HEK293 (cell line): Measurements from ENCODE around the gene LMBR1.

Experiments used
- CTCF ChIA-PET: fragments of 350-600 bp; formaldehyde crosslinking; extraction: SDS; loops from one replicate; lab custom pipeline; 2021; ENCODE audit warnings: antibody characterized with exemption; lab: Yijun Ruan, JAX
- POLR2A ChIA-PET: fragments of 300-600 bp; formaldehyde crosslinking; extraction: SDS; loops from one replicate; lab custom pipeline; 2020; ENCODE audit warnings: antibody characterized with exemption, inconsistent platforms; lab: Yijun Ruan, JAX
- H3K27ac ChIP-seq: fragments of 200-500 bp; sonication (Bioruptor generic); 2 replicates; pipeline ENCODE4 v1.5.1; 2014; ENCODE audit warnings: low read depth, low read length, control low read depth, inconsistent platforms; ENCODE audit errors: extremely low read depth
- H3K36me3 ChIP-seq, 2 experiments: fragments of 200-500 bp in 1 of 2; sonication (Bioruptor generic) in 1 of 2; 1 replicate in 1 of 2; 2 replicates in 1 of 2; pipeline ENCODE4 v1.5.1; 2014 to 2017; ENCODE audit warnings: inconsistent platforms in 2 of 2, low read length in 2 of 2; ENCODE audit not compliant: control insufficient read depth in 2 of 2, insufficient read depth in 1 of 2
- H3K4me1 ChIP-seq: fragments of 200-500 bp; sonication (Bioruptor generic); 2 replicates; pipeline ENCODE4 v1.5.1; 2014; ENCODE audit warnings: mild to moderate bottlenecking, low read length, inconsistent platforms; ENCODE audit not compliant: control insufficient read depth, insufficient read depth
- H3K4me3 ChIP-seq: 2 replicates; pipeline ENCODE4 v1.5.1; 2011; ENCODE audit warnings: low read depth, mild to moderate bottlenecking, control low read depth, low read length, moderate library complexity
- H3K9me3 ChIP-seq: fragments of 200-500 bp; sonication (Bioruptor generic); 2 replicates; pipeline ENCODE4 v1.5.1; 2014; ENCODE audit warnings: low read depth, low read length, inconsistent platforms; ENCODE audit not compliant: control insufficient read depth, insufficient read depth
- EGR2 ChIP-seq: fragments of 450-650 bp; formaldehyde crosslinking; IDR thresholded peaks from 2 replicates; pipeline ENCODE4 v1.5.1; 2016; ENCODE audit warnings: low read depth, missing biosample characterization, missing genetic modification characterization
- FEZF1 ChIP-seq: fragments of 450-650 bp; formaldehyde crosslinking; IDR thresholded peaks from 2 replicates; pipeline ENCODE4 v1.5.1; 2016; ENCODE audit warnings: missing biosample characterization, missing genetic modification characterization
- MZF1 ChIP-seq: fragments of 450-650 bp; formaldehyde crosslinking; IDR thresholded peaks from 2 replicates; pipeline ENCODE4 v1.5.1; 2017; ENCODE audit warnings: missing biosample characterization, missing genetic modification characterization, borderline replicate concordance
- SP3 ChIP-seq: fragments of 450-650 bp; formaldehyde crosslinking; IDR thresholded peaks from 2 replicates; pipeline ENCODE4 v1.5.1; 2016; ENCODE audit warnings: missing biosample characterization, missing genetic modification characterization
- ZBTB21 ChIP-seq: fragments of 450-650 bp; formaldehyde crosslinking; IDR thresholded peaks from 2 replicates; pipeline ENCODE4 v1.5.1; 2017; ENCODE audit warnings: missing biosample characterization, missing genetic modification characterization
- ZEB2 ChIP-seq: fragments of 450-650 bp; formaldehyde crosslinking; IDR thresholded peaks from 2 replicates; pipeline ENCODE4 v1.5.1; 2016; ENCODE audit warnings: missing biosample characterization, missing genetic modification characterization
- ZIC2 ChIP-seq: fragments of 450-650 bp; formaldehyde crosslinking; IDR thresholded peaks from 2 replicates; pipeline ENCODE4 v1.5.1; 2016; ENCODE audit warnings: missing biosample characterization, missing genetic modification characterization
- ZNF112 ChIP-seq: fragments of 450-650 bp; formaldehyde crosslinking; IDR thresholded peaks from 2 replicates; pipeline ENCODE4 v1.5.0; 2017; ENCODE audit warnings: missing biosample characterization, missing genetic modification characterization
- ZNF140 ChIP-seq: fragments of 450-650 bp; formaldehyde crosslinking; IDR thresholded peaks from 2 replicates; pipeline ENCODE4 v1.5.1; 2016; ENCODE audit warnings: missing biosample characterization, missing genetic modification characterization
- ZNF146 ChIP-seq: fragments of 450-650 bp; formaldehyde crosslinking; IDR thresholded peaks from 2 replicates; pipeline ENCODE4 v1.5.1; 2016; ENCODE audit warnings: missing biosample characterization, missing genetic modification characterization
- ZNF148 ChIP-seq: fragments of 450-650 bp; formaldehyde crosslinking; IDR thresholded peaks from 2 replicates; pipeline ENCODE4 v1.5.0; 2017; ENCODE audit warnings: missing biosample characterization, missing genetic modification characterization, borderline replicate concordance
- ZNF221 ChIP-seq: fragments of 450-650 bp; formaldehyde crosslinking; IDR thresholded peaks from 2 replicates; pipeline ENCODE4 v1.5.1; 2017; ENCODE audit warnings: missing biosample characterization, missing genetic modification characterization, borderline replicate concordance
- ZNF239 ChIP-seq: fragments of 450-650 bp; formaldehyde crosslinking; IDR thresholded peaks from 2 replicates; pipeline ENCODE4 v1.5.1; 2016; ENCODE audit warnings: missing biosample characterization, missing genetic modification characterization
- ZNF416 ChIP-seq: fragments of 450-650 bp; formaldehyde crosslinking; IDR thresholded peaks from 2 replicates; pipeline ENCODE4 v1.5.1; 2016; ENCODE audit warnings: missing biosample characterization, missing genetic modification characterization
- ZNF501 ChIP-seq: fragments of 450-650 bp; formaldehyde crosslinking; IDR thresholded peaks from 2 replicates; pipeline ENCODE4 v1.5.1; 2016; ENCODE audit warnings: missing biosample characterization, missing genetic modification characterization
- ZNF530 ChIP-seq: fragments of 450-650 bp; formaldehyde crosslinking; IDR thresholded peaks from 2 replicates; pipeline ENCODE4 v1.5.1; 2016; ENCODE audit warnings: low read depth, missing biosample characterization, missing genetic modification characterization
- ZNF585B ChIP-seq: fragments of 450-650 bp; formaldehyde crosslinking; IDR thresholded peaks from 2 replicates; pipeline ENCODE4 v1.5.1; 2016; ENCODE audit warnings: missing biosample characterization, missing genetic modification characterization
- ZNF785 ChIP-seq: fragments of 450-650 bp; formaldehyde crosslinking; IDR thresholded peaks from 2 replicates; pipeline ENCODE4 v1.5.1; 2016; ENCODE audit warnings: missing biosample characterization, missing genetic modification characterization
- ZNF792 ChIP-seq: fragments of 450-650 bp; formaldehyde crosslinking; IDR thresholded peaks from 2 replicates; pipeline ENCODE4 v1.5.1; 2016; ENCODE audit warnings: missing biosample characterization, missing genetic modification characterization
- ZSCAN23 ChIP-seq: fragments of 450-650 bp; formaldehyde crosslinking; IDR thresholded peaks from 2 replicates; pipeline ENCODE4 v1.5.1; 2016; ENCODE audit warnings: missing biosample characterization, missing genetic modification characterization
- TF ChIP-seq, protein P1 (sequence below): fragments of 450-650 bp; formaldehyde crosslinking; IDR thresholded peaks from 2 replicates; pipeline ENCODE4 v1.5.1; 2016; ENCODE audit warnings: missing biosample characterization, missing genetic modification characterization
- TF ChIP-seq, protein P2 (sequence below): fragments of 450-650 bp; formaldehyde crosslinking; IDR thresholded peaks from 2 replicates; pipeline ENCODE4 v1.5.1; 2016; ENCODE audit warnings: missing biosample characterization, missing genetic modification characterization

The LMBR1 gene

DNA sequence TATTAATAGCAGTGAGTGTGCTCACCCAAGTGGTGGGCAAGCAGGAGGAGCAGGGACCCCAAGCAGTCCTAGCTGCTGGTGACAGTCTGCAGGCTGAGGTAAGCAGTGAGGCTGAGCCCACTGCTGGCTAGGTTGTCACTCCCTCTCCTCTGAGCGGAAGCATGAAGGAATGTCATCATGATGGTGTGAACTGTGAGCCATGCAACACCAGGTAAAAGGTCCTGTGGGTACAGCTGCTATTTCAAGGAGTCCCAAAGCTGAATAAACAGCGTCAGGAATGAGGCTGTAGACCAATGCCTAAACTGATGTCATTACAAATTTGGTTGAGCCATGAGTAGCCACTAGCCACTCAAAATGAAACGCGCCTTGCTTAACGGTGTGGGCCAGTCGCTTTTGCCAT lies 126.3 kb downstream of the LMBR1 start:
- H3K9me3 ChIP-seq, result no peaks in the 10 kb centered on the region
- ChIA-PET CTCF (no interaction called here), POLR2A (no interaction called here)
- H3K4me3 ChIP-seq, result no peak overlapping the region
- H3K36me3 ChIP-seq, result peaks cover 3 to 10% of the 10 kb centered on the region in 2 experiments; a peak in 2 of 3 replicates
- no peak for TF ChIP-seq FEZF1 (tag by site-specific recombination)
- TF ChIP-seq ZNF148 (tag by site-specific recombination), result no peak
- no peak for TF ChIP-seq ZNF530 (tag by site-specific recombination)
- H3K27ac ChIP-seq, result no peak overlapping the region
- no peaks in the 10 kb centered on the region for H3K4me1 ChIP-seq

DNA sequence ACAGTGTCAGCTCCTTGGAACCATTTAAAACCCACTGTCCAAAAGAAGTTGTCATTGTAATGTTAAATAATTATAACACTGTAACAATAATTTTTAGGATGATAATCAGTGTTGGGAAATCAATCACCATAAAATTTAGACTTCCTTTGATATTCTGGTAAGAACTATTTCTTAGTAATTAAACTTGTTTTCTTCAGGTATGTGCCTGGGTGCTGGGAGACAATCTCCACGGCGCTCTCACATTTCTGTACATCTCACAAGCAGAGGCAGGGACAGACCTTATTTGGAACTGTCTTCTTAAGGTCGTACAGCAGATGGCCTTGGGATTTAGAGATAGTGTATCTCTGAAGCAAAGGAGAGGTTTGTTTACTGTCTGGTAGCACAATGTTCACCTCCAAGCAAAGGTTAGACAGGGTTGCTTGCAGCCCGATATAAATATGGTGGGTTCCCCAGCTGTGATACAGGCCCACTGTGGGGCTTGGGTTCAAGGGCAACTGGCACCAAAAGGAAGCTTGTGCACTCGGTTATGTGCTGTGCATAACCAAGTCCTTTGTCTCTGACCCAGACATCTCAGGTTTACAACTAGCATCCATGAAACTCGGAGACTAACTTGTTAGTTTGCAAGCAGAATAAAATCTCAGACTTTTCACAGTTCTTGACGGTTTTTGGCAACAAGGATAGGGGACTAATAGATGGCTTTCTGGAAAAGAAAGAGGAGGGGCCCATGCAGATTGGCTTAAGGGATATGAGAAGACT lies 126.9 kb downstream of the LMBR1 start:
- no peaks in the 10 kb centered on the region for H3K4me1 ChIP-seq
- ChIA-PET CTCF (no interaction called here), POLR2A (interaction anchor here (0.5 kb wide), 1 partner anchor 118 kb away, joined by 3 read pairs; no protein-coding TSS in a partner anchor)
- H3K9me3 ChIP-seq, result no peaks in the 10 kb centered on the region
- no peak overlapping the region for H3K4me3 ChIP-seq
- H3K27ac ChIP-seq, result no peak overlapping the region
- TF ChIP-seq ZNF146 (tag by site-specific recombination) (no peak), MZF1 (tag by site-specific recombination) (no peak), ZNF221 (tag by site-specific recombination) (no peak), ZNF112 (tag by site-specific recombination) (no peak), ZNF416 (no peak), ZBTB21 (tag by site-specific recombination) (no peak), SP3 (tag by site-specific recombination) (no peak), ZNF140 (tag by site-specific recombination) (no peak), ZNF501 (tag by site-specific recombination) (no peak), ZNF792 (tag by site-specific recombination) (no peak), ZNF785 (tag by site-specific recombination) (no peak), ZNF585B (no peak), EGR2 (no peak), ZIC2 (tag by site-specific recombination) (no peak), ZNF239 (tag by site-specific recombination) (no peak), ZSCAN23 (no peak), ZEB2 (tag by site-specific recombination) (no peak)
- TF ChIP-seq, protein P1, sequence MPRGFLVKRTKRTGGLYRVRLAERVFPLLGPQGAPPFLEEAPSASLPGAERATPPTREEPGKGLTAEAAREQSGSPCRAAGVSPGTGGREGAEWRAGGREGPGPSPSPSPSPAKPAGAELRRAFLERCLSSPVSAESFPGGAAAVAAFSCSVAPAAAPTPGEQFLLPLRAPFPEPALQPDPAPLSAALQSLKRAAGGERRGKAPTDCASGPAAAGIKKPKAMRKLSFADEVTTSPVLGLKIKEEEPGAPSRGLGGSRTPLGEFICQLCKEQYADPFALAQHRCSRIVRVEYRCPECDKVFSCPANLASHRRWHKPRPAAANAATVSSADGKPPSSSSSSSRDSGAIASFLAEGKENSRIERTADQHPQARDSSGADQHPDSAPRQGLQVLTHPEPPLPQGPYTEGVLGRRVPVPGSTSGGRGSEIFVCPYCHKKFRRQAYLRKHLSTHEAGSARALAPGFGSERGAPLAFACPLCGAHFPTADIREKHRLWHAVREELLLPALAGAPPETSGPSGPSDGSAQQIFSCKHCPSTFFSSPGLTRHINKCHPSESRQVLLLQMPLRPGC (tag by site-specific recombination), result no peak
- TF ChIP-seq, protein P2, sequence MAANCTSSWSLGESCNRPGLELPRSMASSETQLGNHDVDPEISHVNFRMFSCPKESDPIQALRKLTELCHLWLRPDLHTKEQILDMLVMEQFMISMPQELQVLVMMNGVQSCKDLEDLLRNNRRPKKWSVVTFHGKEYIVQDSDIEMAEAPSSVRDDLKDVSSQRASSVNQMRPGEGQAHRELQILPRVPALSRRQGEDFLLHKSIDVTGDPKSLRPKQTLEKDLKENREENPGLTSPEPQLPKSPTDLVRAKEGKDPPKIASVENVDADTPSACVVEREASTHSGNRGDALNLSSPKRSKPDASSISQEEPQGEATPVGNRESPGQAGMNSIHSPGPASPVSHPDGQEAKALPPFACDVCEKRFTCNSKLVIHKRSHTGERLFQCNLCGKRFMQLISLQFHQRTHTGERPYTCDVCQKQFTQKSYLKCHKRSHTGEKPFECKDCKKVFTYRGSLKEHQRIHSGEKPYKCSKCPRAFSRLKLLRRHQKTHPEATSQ (tag by site-specific recombination), result no peak
- peaks cover 3 to 10% of the 10 kb centered on the region in 2 experiments; a peak in 2 of 3 replicates for H3K36me3 ChIP-seq
